Left lung (tissue), 10 donors: ENCODE results near the gene PRR30. TPM values are rescaled to one million over a fixed set of nuclear protein-coding genes. Genes with fewer than 3 reads are reported as not detected.
"Not testable (repeated sequence)": the region's sequence is repeated elsewhere in the genome, so short reads cannot be mapped to it uniquely, and the experiment has no call there.

Experiments
- ATAC-seq: fragments of 200-7000 bp; cut with Tn5 transposase; one replicate; pipeline ENCODE4 v1.9.1; 2020; ENCODE audit warnings: moderate library complexity
- DNase-seq, 4 donors: peaks; one replicate each; pipeline ENCODE4 v3.0.0-alpha.2; 2013 to 2020
- H3K27ac ChIP-seq, 2 donors: fragments of 200-600 bp; sonication (generic) in 1 of 2; one replicate each; pipeline versions ENCODE4 v1.5.0 to v1.8.0; 2020 to 2021
- H3K27me3 ChIP-seq, 2 donors: fragments of 200-600 bp; sonication (generic) in 1 of 2; one replicate each; pipeline versions ENCODE4 v1.5.0 to v1.8.0; 2020 to 2021
- H3K36me3 ChIP-seq, 2 donors: fragments of 200-600 bp; sonication (generic) in 1 of 2; one replicate each; pipeline versions ENCODE4 v1.5.0 to v1.8.0; 2020 to 2021
- H3K4me1 ChIP-seq, 2 donors: fragments of 200-600 bp; one replicate each; pipeline ENCODE4 v1.8.0; 2021
- H3K4me3 ChIP-seq, 2 donors: fragments of 200-600 bp; sonication (generic) in 1 of 2; one replicate each; pipeline versions ENCODE4 v1.5.0 to v1.8.0; 2020 to 2021; ENCODE audit warnings: mild to moderate bottlenecking in 1 of 2
- H3K9me3 ChIP-seq, 2 donors: fragments of 200-600 bp; sonication (generic) in 1 of 2; one replicate each; pipeline versions ENCODE4 v1.5.0 to v1.8.0; 2020 to 2021
- intact Hi-C, 2 donors: fragments of 100-400 bp; cut with DNase I; formaldehyde crosslinking; loops; one replicate each; pipeline versions ENCODE4 v1.11.2 to v1.14.2; 2022
- polyA plus RNA-seq, 6 donors: library from polyadenylated mRNA; unstranded; fragments of 120-200 nt; gene quantifications; one replicate each; pipeline ENCODE4 v1.2.1, GENCODE V29; 2013; ENCODE audit not compliant: insufficient read length in 6 of 6
- total RNA-seq, 2 donors: library from RNA; stranded (reverse); fragmentation: NEBNext Ultra II Directional; extraction: Animal tissue kit (Norgen Biotek cat#: 25700); gene quantifications; one replicate each; pipeline ENCODE4 v1.2.1, GENCODE V29; 2021
- TF ChIP-seq, protein P1 (sequence below), 2 donors: fragments of 200-600 bp; sonication (generic) in 1 of 2; IDR thresholded peaks; one replicate each; pipeline versions ENCODE4 v1.5.0 to v1.8.0; 2021; ENCODE audit warnings: antibody characterized with exemption in 2 of 2
- donor health status: DM: no; HTN: yes; CAD: no.
- donor health status: DM: no; HTN: no; CAD: no.

Gene PRR30
- total and polyA plus RNA-seq, 8 donors, result not detected

DNA sequence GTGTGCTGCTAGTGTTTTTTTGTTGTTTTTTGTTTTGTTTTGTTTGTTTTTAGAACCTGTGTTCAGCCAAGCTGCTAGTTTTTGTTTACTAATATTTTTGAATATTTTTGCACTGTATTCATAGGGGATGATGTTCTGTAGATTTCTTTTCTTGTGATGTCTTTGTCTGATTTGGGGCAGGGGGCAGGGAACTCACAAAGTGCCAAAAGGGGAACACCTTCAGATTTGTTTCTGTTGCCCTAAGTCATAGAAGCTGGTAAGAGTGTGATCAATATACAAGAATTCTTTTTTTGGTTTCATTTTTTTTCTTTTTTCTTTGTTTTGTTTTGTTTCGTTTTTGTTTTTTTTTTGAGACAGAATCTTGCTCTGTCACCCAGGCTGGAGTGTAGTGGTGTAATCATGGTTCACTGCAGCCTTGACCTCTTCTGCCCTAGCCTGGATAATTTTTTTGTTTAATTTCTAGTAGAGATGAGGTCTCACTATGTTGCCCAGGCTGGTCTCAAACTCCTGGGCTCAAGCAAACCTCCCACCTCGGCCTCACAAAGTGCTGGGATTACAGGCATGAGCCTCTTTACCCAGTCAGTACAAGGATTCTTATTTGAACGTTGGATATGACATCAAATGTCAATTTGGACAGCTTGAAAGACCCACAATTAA, 40.3 kb upstream of the PRR30 start:
- Histone ChIP-seq H3K27ac (no peak overlapping the region), H3K36me3 (no peaks in the 10 kb centered on the region), H3K4me1 (no peaks in the 10 kb centered on the region), H3K9me3 (no peaks in the 10 kb centered on the region), H3K4me3 (no peak overlapping the region), H3K27me3 (peaks cover 0 to 21% of the 10 kb centered on the region in 2 donors)
- no peak for ATAC-seq
- DNase-seq, result no peak
- intact Hi-C loops, result no loop called here
- TF ChIP-seq, protein P1, sequence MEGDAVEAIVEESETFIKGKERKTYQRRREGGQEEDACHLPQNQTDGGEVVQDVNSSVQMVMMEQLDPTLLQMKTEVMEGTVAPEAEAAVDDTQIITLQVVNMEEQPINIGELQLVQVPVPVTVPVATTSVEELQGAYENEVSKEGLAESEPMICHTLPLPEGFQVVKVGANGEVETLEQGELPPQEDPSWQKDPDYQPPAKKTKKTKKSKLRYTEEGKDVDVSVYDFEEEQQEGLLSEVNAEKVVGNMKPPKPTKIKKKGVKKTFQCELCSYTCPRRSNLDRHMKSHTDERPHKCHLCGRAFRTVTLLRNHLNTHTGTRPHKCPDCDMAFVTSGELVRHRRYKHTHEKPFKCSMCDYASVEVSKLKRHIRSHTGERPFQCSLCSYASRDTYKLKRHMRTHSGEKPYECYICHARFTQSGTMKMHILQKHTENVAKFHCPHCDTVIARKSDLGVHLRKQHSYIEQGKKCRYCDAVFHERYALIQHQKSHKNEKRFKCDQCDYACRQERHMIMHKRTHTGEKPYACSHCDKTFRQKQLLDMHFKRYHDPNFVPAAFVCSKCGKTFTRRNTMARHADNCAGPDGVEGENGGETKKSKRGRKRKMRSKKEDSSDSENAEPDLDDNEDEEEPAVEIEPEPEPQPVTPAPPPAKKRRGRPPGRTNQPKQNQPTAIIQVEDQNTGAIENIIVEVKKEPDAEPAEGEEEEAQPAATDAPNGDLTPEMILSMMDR (IDR thresholded peaks at IDR 0.05), result no peak

DNA sequence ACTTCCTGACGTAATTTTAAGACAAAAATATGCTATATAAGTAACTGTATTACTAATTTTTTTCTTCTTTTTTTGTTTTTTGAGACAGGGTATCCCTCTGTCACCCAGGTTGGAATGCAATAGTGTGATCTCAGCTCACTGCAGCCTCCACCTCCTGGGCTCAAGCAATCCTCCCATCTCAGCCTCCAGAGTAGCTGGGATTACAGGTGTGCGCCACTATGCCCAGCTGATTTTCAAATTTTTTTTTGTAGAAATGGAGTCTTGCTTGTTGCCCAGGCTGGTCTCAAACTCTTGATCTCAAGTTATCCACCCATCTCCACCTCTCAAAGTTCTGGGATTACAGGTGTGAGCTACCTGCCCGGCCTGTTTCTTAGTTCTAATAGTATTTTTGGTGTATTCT, 39.3 kb upstream of the PRR30 start:
- Histone ChIP-seq H3K27me3 (peaks cover 0 to 21% of the 10 kb centered on the region in 2 donors), H3K27ac (no peak overlapping the region), H3K4me3 (no peak overlapping the region), H3K9me3 (no peaks in the 10 kb centered on the region), H3K4me1 (no peaks in the 10 kb centered on the region), H3K36me3 (no peaks in the 10 kb centered on the region)
- DNase-seq (no peak), ATAC-seq (no peak)
- TF ChIP-seq, protein P1 (IDR thresholded peaks at IDR 0.05), result no peak
- intact Hi-C loops, result no loop called here

DNA sequence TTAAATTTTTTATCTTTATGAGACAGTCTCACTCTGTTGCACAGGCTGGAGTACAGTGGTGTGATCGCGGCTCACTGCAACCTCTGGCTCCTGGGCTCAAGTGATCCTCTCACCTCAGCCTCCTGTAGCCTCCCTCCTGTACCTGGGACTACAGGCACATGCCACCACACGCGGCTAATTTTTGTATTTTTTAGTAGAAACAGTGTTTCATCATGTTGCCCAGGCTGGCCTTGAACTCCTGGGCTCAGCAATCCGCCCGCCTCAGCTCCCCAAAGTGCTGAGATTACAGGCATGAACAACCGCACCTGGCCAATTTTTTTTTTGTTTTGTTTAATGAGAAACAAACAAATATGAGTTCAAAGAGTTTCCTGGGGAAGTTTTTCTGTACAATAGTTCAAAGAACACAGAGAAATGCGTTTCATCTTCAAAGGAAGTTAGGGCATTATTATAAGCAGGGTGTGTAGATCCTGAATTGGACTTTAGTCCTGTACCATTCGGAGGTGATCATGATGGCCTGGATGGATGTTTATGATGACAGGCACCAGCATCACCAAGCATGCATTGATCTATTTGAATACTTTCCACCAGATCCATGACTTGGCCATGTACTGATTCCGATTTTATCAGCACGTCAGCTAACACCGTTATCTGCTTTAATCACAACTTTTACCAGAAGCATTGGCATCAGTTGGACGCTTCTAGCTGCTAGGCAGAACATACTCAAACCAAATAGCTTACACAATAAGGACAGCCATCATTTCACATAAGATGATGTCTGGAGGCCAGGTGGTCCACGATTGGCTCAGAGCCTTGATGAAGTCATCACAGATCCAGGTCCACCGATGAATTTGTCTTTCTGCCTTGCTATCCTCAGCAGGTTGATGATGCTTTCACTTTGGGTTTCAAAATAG, 38.5 kb upstream of the PRR30 start:
- intact Hi-C loops, result no loop called here
- Histone ChIP-seq H3K4me3 (no peak overlapping the region), H3K27ac (no peak overlapping the region), H3K27me3 (peaks cover 0 to 28% of the 10 kb centered on the region in 2 donors), H3K36me3 (no peaks in the 10 kb centered on the region), H3K9me3 (no peaks in the 10 kb centered on the region), H3K4me1 (no peaks in the 10 kb centered on the region)
- TF ChIP-seq, protein P1 (IDR thresholded peaks at IDR 0.05), result no peak
- no peak for ATAC-seq
- no peak for DNase-seq

DNA sequence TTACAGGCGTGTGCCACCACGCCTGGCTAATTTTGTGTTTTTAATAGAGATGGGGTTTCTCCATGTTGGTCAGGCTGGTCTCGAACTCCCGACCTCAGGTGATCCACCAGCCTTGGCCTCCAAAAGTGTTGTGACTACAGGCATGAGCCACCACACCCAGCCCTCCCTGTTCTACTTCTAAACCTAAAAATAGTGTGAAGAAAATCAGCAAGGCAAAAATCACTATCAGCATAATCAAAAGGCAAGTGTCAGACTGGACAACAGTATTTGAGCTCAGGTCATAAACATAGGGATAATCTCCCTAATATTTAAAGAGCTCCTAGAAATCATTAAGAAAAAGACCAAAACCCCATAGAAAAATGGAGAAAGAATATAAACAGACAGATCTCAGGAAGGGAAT, 36.6 kb upstream of the PRR30 start:
- H3K4me3 ChIP-seq, H3K27ac ChIP-seq, ATAC-seq, intact Hi-C loops, H3K4me1 ChIP-seq, H3K9me3 ChIP-seq, H3K36me3 ChIP-seq, DNase-seq: not testable (repeated sequence)
- H3K27me3 ChIP-seq, result peaks cover 0 to 33% of the 10 kb centered on the region in 2 donors

DNA sequence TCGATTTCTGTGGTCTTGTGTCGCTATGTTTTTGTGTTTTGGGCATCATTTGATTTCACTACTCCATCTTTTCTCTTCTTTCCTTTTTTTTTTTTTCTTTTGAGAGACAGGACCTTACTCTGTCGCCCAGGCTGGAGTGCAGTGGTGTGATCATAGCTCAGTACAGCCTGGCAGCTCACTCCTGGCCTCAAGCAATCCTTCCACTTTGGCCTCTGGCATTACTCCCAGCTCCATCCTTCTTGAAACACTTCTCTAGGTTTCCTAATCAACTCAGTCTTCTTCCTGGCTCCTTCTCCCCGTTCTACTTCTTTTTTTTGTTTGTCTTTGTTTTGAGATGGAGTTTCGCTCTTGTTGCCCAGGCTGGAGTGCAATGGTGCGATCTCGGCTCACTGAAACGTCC, 36.1 kb upstream of the PRR30 start:
- ATAC-seq, result peak; percentile 80

More for the DNA sequence above, 36.1 kb upstream of the PRR30 start:
- no peak for DNase-seq
- Histone ChIP-seq H3K27ac (no peak overlapping the region), H3K27me3 (peaks cover 0 to 33% of the 10 kb centered on the region in 2 donors), H3K4me3 (no peak overlapping the region), H3K4me1 (peaks cover 0 to 6% of the 10 kb centered on the region in 2 donors), H3K9me3 (no peaks in the 10 kb centered on the region), H3K36me3 (no peaks in the 10 kb centered on the region)
- intact Hi-C loops, result no loop called here
- TF ChIP-seq, protein P1 (IDR thresholded peaks at IDR 0.05), result no peak
